ENCODE data around the gene EPHA7.

DNA sequence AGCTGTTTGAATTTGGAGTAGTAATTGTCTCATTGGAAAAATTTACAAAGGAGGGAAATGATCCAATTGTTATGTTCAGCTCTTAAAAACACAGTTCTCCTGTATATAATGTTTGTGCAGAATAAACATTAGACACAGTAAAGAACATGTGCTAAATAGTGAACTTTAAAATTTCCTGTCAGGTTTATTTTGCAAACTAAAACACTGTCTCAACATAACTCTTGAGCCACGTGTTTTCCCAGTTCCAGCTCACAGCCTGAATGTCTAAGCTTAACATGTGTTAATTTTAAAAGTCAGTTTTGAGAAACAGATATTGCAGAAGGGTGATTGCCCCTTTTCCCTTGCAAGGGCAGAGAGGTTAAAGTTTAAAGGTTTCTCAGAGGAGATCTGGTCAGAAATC, 20.6 kb downstream of the EPHA7 start:
- TF ChIP-seq, protein P1, sequence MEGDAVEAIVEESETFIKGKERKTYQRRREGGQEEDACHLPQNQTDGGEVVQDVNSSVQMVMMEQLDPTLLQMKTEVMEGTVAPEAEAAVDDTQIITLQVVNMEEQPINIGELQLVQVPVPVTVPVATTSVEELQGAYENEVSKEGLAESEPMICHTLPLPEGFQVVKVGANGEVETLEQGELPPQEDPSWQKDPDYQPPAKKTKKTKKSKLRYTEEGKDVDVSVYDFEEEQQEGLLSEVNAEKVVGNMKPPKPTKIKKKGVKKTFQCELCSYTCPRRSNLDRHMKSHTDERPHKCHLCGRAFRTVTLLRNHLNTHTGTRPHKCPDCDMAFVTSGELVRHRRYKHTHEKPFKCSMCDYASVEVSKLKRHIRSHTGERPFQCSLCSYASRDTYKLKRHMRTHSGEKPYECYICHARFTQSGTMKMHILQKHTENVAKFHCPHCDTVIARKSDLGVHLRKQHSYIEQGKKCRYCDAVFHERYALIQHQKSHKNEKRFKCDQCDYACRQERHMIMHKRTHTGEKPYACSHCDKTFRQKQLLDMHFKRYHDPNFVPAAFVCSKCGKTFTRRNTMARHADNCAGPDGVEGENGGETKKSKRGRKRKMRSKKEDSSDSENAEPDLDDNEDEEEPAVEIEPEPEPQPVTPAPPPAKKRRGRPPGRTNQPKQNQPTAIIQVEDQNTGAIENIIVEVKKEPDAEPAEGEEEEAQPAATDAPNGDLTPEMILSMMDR (IDR thresholded peaks at IDR 0.05): no peak
- TF ChIP-seq POLR2A (IDR thresholded peaks at IDR 0.05): no peak
